ENCODE measurements around the gene CHP2.

CHP2 gene

DNA sequence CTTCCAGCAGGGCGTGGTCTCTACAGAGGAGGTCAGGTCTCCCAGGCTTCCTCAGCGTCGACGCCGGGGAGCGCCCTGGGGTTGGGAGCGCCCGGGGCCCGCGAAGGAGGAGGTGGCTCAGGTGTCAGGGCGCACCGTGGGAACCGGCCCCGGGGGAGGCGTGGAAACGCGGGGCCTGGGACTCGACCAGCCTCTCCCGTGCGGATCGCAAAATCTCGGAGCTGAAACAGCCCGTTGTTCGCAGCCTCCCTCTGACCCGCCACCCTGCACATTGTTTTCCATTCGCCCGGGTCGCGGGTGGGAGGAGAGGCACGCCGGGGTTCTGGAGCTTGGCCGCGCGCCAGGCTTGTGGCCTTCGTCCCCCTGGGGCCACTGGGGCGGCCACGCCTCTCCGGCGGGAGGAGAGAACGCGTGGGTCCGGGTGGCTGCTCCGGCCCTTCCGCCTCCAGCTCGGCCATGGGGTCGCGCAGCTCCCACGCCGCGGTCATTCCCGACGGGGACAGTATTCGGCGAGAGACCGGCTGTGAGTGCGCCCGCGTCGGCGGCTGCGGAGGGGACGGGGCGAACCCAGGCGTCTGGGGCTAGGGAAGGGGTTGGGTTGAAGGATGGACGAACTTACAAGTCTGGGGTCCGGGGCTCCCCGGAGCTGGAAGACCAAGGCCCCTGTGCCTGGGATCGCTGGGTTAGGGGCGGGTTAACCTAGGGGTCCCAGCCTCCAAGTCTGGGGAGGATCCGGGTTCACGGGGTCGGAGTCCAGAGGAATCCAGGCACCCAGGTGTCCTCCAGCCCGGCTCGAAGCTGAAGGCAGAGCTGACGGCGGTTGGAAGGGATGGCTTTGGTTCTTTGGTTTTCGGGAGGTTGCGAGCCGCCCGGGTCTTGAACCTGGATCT is at the start of gene CHP2:
TSS of gene CHP2 (plus strand) at position 433 of the 890 bp plus-strand sequence. CDS start at position 457, 24 bp downstream.
- Histone ChIP-seq H4K20me1 (ENCODE audit: insufficient read depth, low read length) (no peaks in the 10 kb centered on the region), H3K9me3 (replicated peaks; ENCODE audit: insufficient read depth, low read length) (no peaks in the 10 kb centered on the region), H3K27me3 (replicated peaks; ENCODE audit: insufficient read depth, low read length) (no peaks in the 10 kb centered on the region), H3K27ac (ENCODE audit: low read length) (no peak within 1 kb of the TSS), H3K79me2 (ENCODE audit: low read length) (no peaks in the 10 kb centered on the region), H3K9me2 (replicated peaks; ENCODE audit: insufficient read depth, low read length) (no peaks in the 10 kb centered on the region), H3F3A (ENCODE audit: insufficient read depth, low read length) (no peaks in the 10 kb centered on the region), H3K4me1 (ENCODE audit: low read length) (no peaks in the 10 kb centered on the region), H3K4me2 (ENCODE audit: low read depth, low read length) (no peak within 1 kb of the TSS), H3K4me3 (ENCODE audit: low read length) (no peak within 1 kb of the TSS), H3K9ac (ENCODE audit: low read length) (no peak within 1 kb of the TSS), H2AFZ (ENCODE audit: low read length) (no peak within 1 kb of the TSS), H3K36me3 (replicated peaks; ENCODE audit: insufficient read depth, low read length) (no peaks in the 10 kb centered on the region)
- TF ChIP-seq EZH2 (optimal IDR thresholded peaks at IDR 0.05; ENCODE audit: low read depth, low read length) (no peak), EZH2phosphoT487 (IDR thresholded peaks at IDR 0.05; ENCODE audit: low read length) (no peak)
- TF ChIP-seq, protein P1, sequence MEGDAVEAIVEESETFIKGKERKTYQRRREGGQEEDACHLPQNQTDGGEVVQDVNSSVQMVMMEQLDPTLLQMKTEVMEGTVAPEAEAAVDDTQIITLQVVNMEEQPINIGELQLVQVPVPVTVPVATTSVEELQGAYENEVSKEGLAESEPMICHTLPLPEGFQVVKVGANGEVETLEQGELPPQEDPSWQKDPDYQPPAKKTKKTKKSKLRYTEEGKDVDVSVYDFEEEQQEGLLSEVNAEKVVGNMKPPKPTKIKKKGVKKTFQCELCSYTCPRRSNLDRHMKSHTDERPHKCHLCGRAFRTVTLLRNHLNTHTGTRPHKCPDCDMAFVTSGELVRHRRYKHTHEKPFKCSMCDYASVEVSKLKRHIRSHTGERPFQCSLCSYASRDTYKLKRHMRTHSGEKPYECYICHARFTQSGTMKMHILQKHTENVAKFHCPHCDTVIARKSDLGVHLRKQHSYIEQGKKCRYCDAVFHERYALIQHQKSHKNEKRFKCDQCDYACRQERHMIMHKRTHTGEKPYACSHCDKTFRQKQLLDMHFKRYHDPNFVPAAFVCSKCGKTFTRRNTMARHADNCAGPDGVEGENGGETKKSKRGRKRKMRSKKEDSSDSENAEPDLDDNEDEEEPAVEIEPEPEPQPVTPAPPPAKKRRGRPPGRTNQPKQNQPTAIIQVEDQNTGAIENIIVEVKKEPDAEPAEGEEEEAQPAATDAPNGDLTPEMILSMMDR (IDR thresholded peaks at IDR 0.05; ENCODE audit: low read length), result no peak
- no peak for DNase-seq

DNA sequence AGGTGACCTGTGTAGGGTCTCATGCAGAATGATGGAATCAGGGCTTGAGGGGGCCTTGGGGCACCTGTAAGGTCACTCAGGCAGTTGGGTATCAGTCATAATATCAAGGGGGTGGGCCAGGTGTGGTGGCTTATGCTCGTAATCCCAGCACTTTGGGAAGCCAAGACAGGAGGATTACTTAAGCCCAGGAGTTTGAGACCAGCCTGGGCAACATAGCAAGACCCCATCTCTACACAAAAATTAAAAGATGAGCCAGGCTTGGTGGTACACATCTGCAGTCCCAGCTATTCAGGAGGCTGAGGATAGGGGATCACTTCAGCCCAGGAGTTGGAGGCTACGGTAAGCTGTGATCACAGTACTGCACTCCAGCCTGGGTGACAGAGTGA is 49.3 kb upstream of the CHP2 start:
- no peak overlapping the region for H3K27ac ChIP-seq (ENCODE audit: low read length)
- H2AFZ ChIP-seq (ENCODE audit: low read length), result no peak overlapping the region
- no peaks in the 10 kb centered on the region for H3K9me3 ChIP-seq (replicated peaks; ENCODE audit: insufficient read depth, low read length)
- H4K20me1 ChIP-seq (ENCODE audit: insufficient read depth, low read length), result no peaks in the 10 kb centered on the region
- DNase-seq, result no peak
- no peaks in the 10 kb centered on the region for H3K27me3 ChIP-seq (replicated peaks; ENCODE audit: insufficient read depth, low read length)
- H3K79me2 ChIP-seq (ENCODE audit: low read length), result no peaks in the 10 kb centered on the region
- TF ChIP-seq EZH2phosphoT487 (IDR thresholded peaks at IDR 0.05; ENCODE audit: low read length), result no peak
- TF ChIP-seq, protein P1 (IDR thresholded peaks at IDR 0.05; ENCODE audit: low read length), result no peak
- H3F3A ChIP-seq (ENCODE audit: insufficient read depth, low read length), result no peaks in the 10 kb centered on the region
- H3K4me1 ChIP-seq (ENCODE audit: low read length), result no peaks in the 10 kb centered on the region
- no peaks in the 10 kb centered on the region for H3K36me3 ChIP-seq (replicated peaks; ENCODE audit: insufficient read depth, low read length)
- no peaks in the 10 kb centered on the region for H3K9me2 ChIP-seq (replicated peaks; ENCODE audit: insufficient read depth, low read length)
- no peak overlapping the region for H3K4me2 ChIP-seq (ENCODE audit: low read depth, low read length)
- no peak overlapping the region for H3K4me3 ChIP-seq (ENCODE audit: low read length)
- H3K9ac ChIP-seq (ENCODE audit: low read length), result no peak overlapping the region

DNA sequence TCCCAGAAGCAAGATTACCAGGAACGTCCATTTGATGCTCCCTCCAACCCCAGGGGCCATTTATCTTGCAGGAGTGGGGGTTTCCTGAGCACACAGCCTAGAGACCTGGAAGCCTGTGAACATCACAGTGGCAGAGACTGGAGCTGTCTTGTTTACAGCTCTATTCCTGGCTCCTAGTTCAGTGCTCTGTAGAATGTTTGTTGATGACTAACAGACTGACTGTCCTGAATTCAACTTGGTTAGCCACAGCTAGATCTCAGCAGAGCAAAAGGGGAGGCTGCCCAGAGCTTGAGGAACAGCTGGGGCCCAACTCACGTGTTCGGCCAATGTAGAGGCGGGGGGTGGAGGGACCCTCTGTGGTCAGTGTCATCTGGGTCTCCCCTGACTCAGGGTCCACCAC is 48.4 kb upstream of the CHP2 start:
- no peaks in the 10 kb centered on the region for H4K20me1 ChIP-seq (ENCODE audit: insufficient read depth, low read length)
- H3K27ac ChIP-seq (ENCODE audit: low read length), result no peak overlapping the region
- no peaks in the 10 kb centered on the region for H3K36me3 ChIP-seq (replicated peaks; ENCODE audit: insufficient read depth, low read length)
- no peak for DNase-seq
- H3K4me1 ChIP-seq (ENCODE audit: low read length), result no peaks in the 10 kb centered on the region
- no peaks in the 10 kb centered on the region for H3K9me2 ChIP-seq (replicated peaks; ENCODE audit: insufficient read depth, low read length)
- no peak overlapping the region for H3K4me2 ChIP-seq (ENCODE audit: low read depth, low read length)
- H3K4me3 ChIP-seq (ENCODE audit: low read length), result no peak overlapping the region
- H3F3A ChIP-seq (ENCODE audit: insufficient read depth, low read length), result no peaks in the 10 kb centered on the region
- TF ChIP-seq EZH2 (optimal IDR thresholded peaks at IDR 0.05; ENCODE audit: low read depth, low read length), result no peak
- no peaks in the 10 kb centered on the region for H3K27me3 ChIP-seq (replicated peaks; ENCODE audit: insufficient read depth, low read length)
- no peaks in the 10 kb centered on the region for H3K79me2 ChIP-seq (ENCODE audit: low read length)
- no peak overlapping the region for H2AFZ ChIP-seq (ENCODE audit: low read length)
- no peaks in the 10 kb centered on the region for H3K9me3 ChIP-seq (replicated peaks; ENCODE audit: insufficient read depth, low read length)
- H3K9ac ChIP-seq (ENCODE audit: low read length), result no peak overlapping the region

- TF ChIP-seq, protein P1 (IDR thresholded peaks at IDR 0.05; ENCODE audit: low read length), result no peak
- TF ChIP-seq EZH2 (optimal IDR thresholded peaks at IDR 0.05; ENCODE audit: low read depth, low read length), result no peak
- TF ChIP-seq EZH2phosphoT487 (IDR thresholded peaks at IDR 0.05; ENCODE audit: low read length), result no peak
- Histone ChIP-seq H3K79me2 (ENCODE audit: low read length) (no peaks in the 10 kb centered on the region), H3F3A (ENCODE audit: insufficient read depth, low read length) (no peaks in the 10 kb centered on the region), H3K9me3 (replicated peaks; ENCODE audit: insufficient read depth, low read length) (no peaks in the 10 kb centered on the region), H3K9ac (ENCODE audit: low read length) (no peak overlapping the region), H3K9me2 (replicated peaks; ENCODE audit: insufficient read depth, low read length) (no peaks in the 10 kb centered on the region), H2AFZ (ENCODE audit: low read length) (no peak overlapping the region), H3K4me1 (ENCODE audit: low read length) (no peaks in the 10 kb centered on the region), H3K4me2 (ENCODE audit: low read depth, low read length) (no peak overlapping the region), H3K4me3 (ENCODE audit: low read length) (no peak overlapping the region), H3K36me3 (replicated peaks; ENCODE audit: insufficient read depth, low read length) (no peaks in the 10 kb centered on the region), H3K27ac (ENCODE audit: low read length) (no peak overlapping the region), H4K20me1 (ENCODE audit: insufficient read depth, low read length) (no peaks in the 10 kb centered on the region), H3K27me3 (replicated peaks; ENCODE audit: insufficient read depth, low read length) (no peaks in the 10 kb centered on the region)
- no peak for DNase-seq
Observed at GRCh38 chr16:23709536-23709935, 45.3 kb upstream of the CHP2 start.
